H1 (cell line): ENCODE results near the gene CDC14B. TPM values are rescaled to one million over a fixed set of nuclear protein-coding genes. Genes with fewer than 3 reads are reported as not detected.

Experiments used
- CTCF ChIA-PET: fragments of 300-600 bp; sonication (Branson Sonifier 250); formaldehyde crosslinking; loops from one replicate; lab custom pipeline; 2021; ENCODE audit not compliant: partially characterized antibody; lab: Charles Lee
- POLR2A ChIA-PET: fragments of 300-600 bp; sonication (Branson Sonifier 250); formaldehyde crosslinking; loops from one replicate; lab custom pipeline; 2021; ENCODE audit warnings: inconsistent platforms; ENCODE audit not compliant: partially characterized antibody; lab: Charles Lee
- DNase-seq, 2 experiments: peaks; one replicate each; pipeline versions ENCODE4 v3.0.0 to v3.0.0-alpha.2; 2010 to 2022; ENCODE audit warnings: low spot score in 2 of 2, low read depth in 1 of 2, mixed read lengths in 1 of 2
- FAIRE-seq: peaks from 2 replicates; lab custom pipeline; 2011; peaks lifted over from hg19 to GRCh38; lab: Jason Lieb, UNC
- H2AFZ ChIP-seq: 2 replicates; pipeline ENCODE4 v1.8.1; 2012; ENCODE audit warnings: low read length, inconsistent platforms
- H2AK5ac ChIP-seq: 2 replicates; pipeline ENCODE4 v1.6.1; 2013; ENCODE audit warnings: low read depth, low read length
- H2BK120ac ChIP-seq: replicated peaks from 2 replicates; pipeline ENCODE3; 2013; ENCODE audit warnings: low read depth, low read length, inconsistent platforms
- H2BK12ac ChIP-seq: 2 replicates; pipeline ENCODE4 v1.6.1; 2013; ENCODE audit warnings: low read depth, low read length
- H2BK15ac ChIP-seq: 2 replicates; pipeline ENCODE4 v1.6.1; 2013; ENCODE audit warnings: low read length
- H2BK20ac ChIP-seq: 2 replicates; pipeline ENCODE4 v1.6.1; 2013; ENCODE audit warnings: low read length
- H2BK5ac ChIP-seq: 2 replicates; pipeline ENCODE4 v1.6.1; 2013; ENCODE audit warnings: low read depth, low read length
- H3K14ac ChIP-seq: 2 replicates; pipeline ENCODE4 v1.6.1; 2013; ENCODE audit warnings: inconsistent platforms; ENCODE audit not compliant: insufficient read length
- H3K18ac ChIP-seq: 2 replicates; pipeline ENCODE4 v1.6.1; 2013; ENCODE audit warnings: low read length; ENCODE audit errors: extremely low read depth
- H3K23ac ChIP-seq: 2 replicates; pipeline ENCODE4 v1.6.1; 2013; ENCODE audit warnings: inconsistent platforms; ENCODE audit not compliant: insufficient read length
- H3K23me2 ChIP-seq: 2 replicates; pipeline ENCODE4 v1.6.1; 2013; ENCODE audit warnings: low read depth, low read length
- H3K27ac ChIP-seq: 2 replicates; pipeline ENCODE4 v1.6.1; 2011; ENCODE audit warnings: low read depth, low read length, inconsistent platforms
- H3K27me3 ChIP-seq, 4 experiments: replicated peaks in 1 of 4; 1 replicate in 1 of 4; 2 replicates in 3 of 4; pipeline versions ENCODE4 v1.6.1 to v1.8.1; 2011 to 2013; ENCODE audit warnings: low read length in 3 of 4, mild to moderate bottlenecking in 3 of 4, inconsistent platforms in 2 of 4, mixed read lengths in 2 of 4, moderate library complexity in 1 of 4; ENCODE audit not compliant: control insufficient read depth in 3 of 4, insufficient read depth in 3 of 4; ENCODE audit errors: extremely low read depth in 1 of 4
- H3K36me3 ChIP-seq, 4 experiments: 2 replicates each; pipeline versions ENCODE4 v1.6.1 to v1.8.1; 2011 to 2013; ENCODE audit warnings: mild to moderate bottlenecking in 4 of 4, low read length in 3 of 4, moderate library complexity in 2 of 4, control low read depth in 1 of 4, inconsistent platforms in 1 of 4; ENCODE audit not compliant: insufficient read depth in 4 of 4, control insufficient read depth in 2 of 4
- H3K4ac ChIP-seq: replicated peaks from 2 replicates; pipeline ENCODE3; 2013; ENCODE audit warnings: low read length, low read depth, mixed read lengths, inconsistent platforms; ENCODE audit not compliant: insufficient read length
- H3K4me1 ChIP-seq, 4 experiments: replicated peaks in 1 of 4; 1 replicate in 1 of 4; 2 replicates in 3 of 4; pipeline versions ENCODE4 v1.6.1 to v1.8.1; 2011 to 2013; ENCODE audit warnings: low read length in 3 of 4, inconsistent platforms in 2 of 4, mixed read lengths in 1 of 4; ENCODE audit not compliant: insufficient read depth in 4 of 4, control insufficient read depth in 3 of 4
- H3K4me2 ChIP-seq, 2 experiments: 2 replicates each; pipeline versions ENCODE4 v1.6.1 to v1.8.1; 2011 to 2013; ENCODE audit warnings: low read depth in 2 of 2, low read length in 2 of 2, control low read depth in 1 of 2, inconsistent platforms in 1 of 2, mild to moderate bottlenecking in 1 of 2; ENCODE audit not compliant: insufficient read depth in 1 of 2
- H3K4me3 ChIP-seq, 4 experiments: fragments of 200-600, 300-600 bp in 1 of 4; sonication (generic), shearing (Covaris generic), sonication (Bioruptor Twin) in 1 of 4; 2 replicates each; pipeline versions ENCODE4 v1.5.1 to v1.8.1; 2011 to 2016; ENCODE audit warnings: low read length in 4 of 4, low read depth in 3 of 4, control low read depth in 2 of 4, inconsistent platforms in 2 of 4, mild to moderate bottlenecking in 2 of 4, mixed read lengths in 1 of 4, moderate library complexity in 1 of 4; ENCODE audit not compliant: insufficient read depth in 2 of 4; ENCODE audit errors: extremely low read depth in 1 of 4
- H3K56ac ChIP-seq: replicated peaks from 2 replicates; pipeline ENCODE3; 2013; ENCODE audit warnings: low read depth, mild to moderate bottlenecking, mixed read lengths, low read length, inconsistent platforms; ENCODE audit not compliant: insufficient read length
- H3K79me1 ChIP-seq: 2 replicates; pipeline ENCODE4 v1.6.1; 2013; ENCODE audit warnings: low read depth, low read length, control low read depth
- H3K79me2 ChIP-seq, 2 experiments: 2 replicates each; pipeline versions ENCODE4 v1.6.1 to v1.8.1; 2012 to 2013; ENCODE audit warnings: low read length in 2 of 2, mild to moderate bottlenecking in 2 of 2, inconsistent platforms in 1 of 2; ENCODE audit not compliant: insufficient read depth in 2 of 2, control insufficient read depth in 1 of 2
- H3K9ac ChIP-seq, 4 experiments: replicated peaks in 1 of 4; 1 replicate in 1 of 4; 2 replicates in 3 of 4; pipeline versions ENCODE4 v1.6.1 to v1.8.1; 2011 to 2013; ENCODE audit warnings: low read depth in 3 of 4, low read length in 3 of 4, control low read depth in 2 of 4, mild to moderate bottlenecking in 2 of 4, moderate library complexity in 2 of 4, inconsistent platforms in 1 of 4; ENCODE audit errors: extremely low read depth in 1 of 4
- H3K9me3 ChIP-seq, 2 experiments: 2 replicates each; pipeline versions ENCODE4 v1.6.1 to v1.8.1; 2012 to 2013; ENCODE audit warnings: mild to moderate bottlenecking in 2 of 2, moderate library complexity in 2 of 2, control low read depth in 1 of 2, inconsistent platforms in 1 of 2, low read depth in 1 of 2, low read length in 1 of 2, mixed read lengths in 1 of 2; ENCODE audit not compliant: insufficient read depth in 2 of 2
- H4K20me1 ChIP-seq, 2 experiments: replicated peaks in 1 of 2; 2 replicates each; pipeline versions ENCODE3 to v1.8.1; 2011 to 2013; ENCODE audit warnings: inconsistent platforms in 2 of 2, low read length in 2 of 2, mild to moderate bottlenecking in 1 of 2; ENCODE audit not compliant: insufficient read depth in 2 of 2, control insufficient read depth in 1 of 2
- H4K5ac ChIP-seq: 2 replicates; pipeline ENCODE4 v1.6.1; 2013; ENCODE audit warnings: low read length, low read depth, mixed read lengths, inconsistent platforms; ENCODE audit not compliant: insufficient read length
- H4K8ac ChIP-seq: 2 replicates; pipeline ENCODE4 v1.8.0; 2013; ENCODE audit warnings: mild to moderate bottlenecking, moderate library complexity, low read length, inconsistent platforms; ENCODE audit not compliant: insufficient read depth; ENCODE audit errors: extremely low read depth
- H4K91ac ChIP-seq: replicated peaks from 2 replicates; pipeline ENCODE3; 2013; ENCODE audit warnings: low read length, mixed read lengths, inconsistent platforms; ENCODE audit not compliant: insufficient read length
- CTCF ChIP-seq, 3 experiments: IDR thresholded peaks; 1 replicate in 2 of 3; 2 replicates in 1 of 3; pipeline versions ENCODE4 v1.5.1 to v1.6.1; 2011; ENCODE audit warnings: low read length in 3 of 3, mild to moderate bottlenecking in 3 of 3, inconsistent platforms in 2 of 3, low read depth in 1 of 3, moderate library complexity in 1 of 3; ENCODE audit not compliant: insufficient read depth in 1 of 3; ENCODE audit errors: control extremely low read depth in 1 of 3
- EP300 ChIP-seq, 2 experiments: IDR thresholded peaks; 1 replicate in 1 of 2; 2 replicates in 1 of 2; pipeline ENCODE4 v1.6.1; 2011 to 2012; ENCODE audit warnings: low read depth in 2 of 2, low read length in 2 of 2, mild to moderate bottlenecking in 2 of 2, borderline replicate concordance in 1 of 2, inconsistent platforms in 1 of 2, moderate library complexity in 1 of 2
- RAD21 ChIP-seq, 2 experiments: IDR thresholded peaks in 1 of 2; conservative IDR thresholded peaks in 1 of 2; 2 replicates each; pipeline ENCODE4 v1.6.1; 2011; ENCODE audit warnings: low read depth in 2 of 2, low read length in 2 of 2, improper control_type of control experiment in 1 of 2, inconsistent platforms in 1 of 2, mild to moderate bottlenecking in 1 of 2, moderate library complexity in 1 of 2
- polyA plus RNA-seq, 7 experiments: library from polyadenylated mRNA; depleted of rRNA in 3 of 7; stranded (reverse) in 5 of 7; unstranded in 2 of 7; fragments of >200 nt in 5 of 7; fragments of 200-250 nt in 2 of 7; gene quantifications; 1 replicate in 5 of 7; 2 replicates in 1 of 7; 4 replicates in 1 of 7; pipeline versions ENCODE4 v1.2.1 to v1.2.3, GENCODE V29; 2011 to 2013; ENCODE audit warnings: missing spikeins in 2 of 7, mixed read lengths in 2 of 7
- total RNA-seq: library from RNA; stranded (reverse); fragmentation: NEBNext Ultra II Directional; extraction: Animal tissue kit (Norgen Biotek cat#: 25700); gene quantifications from 2 replicates; pipeline ENCODE4 v1.2.1, GENCODE V29; 2021

Gene CDC14B
- total and polyA plus RNA-seq, 2 of the 8 experiments (the other 6 are each of a cell fraction or from before 2014, with no cell fraction given): 17.2 to 44.6 TPM

DNA sequence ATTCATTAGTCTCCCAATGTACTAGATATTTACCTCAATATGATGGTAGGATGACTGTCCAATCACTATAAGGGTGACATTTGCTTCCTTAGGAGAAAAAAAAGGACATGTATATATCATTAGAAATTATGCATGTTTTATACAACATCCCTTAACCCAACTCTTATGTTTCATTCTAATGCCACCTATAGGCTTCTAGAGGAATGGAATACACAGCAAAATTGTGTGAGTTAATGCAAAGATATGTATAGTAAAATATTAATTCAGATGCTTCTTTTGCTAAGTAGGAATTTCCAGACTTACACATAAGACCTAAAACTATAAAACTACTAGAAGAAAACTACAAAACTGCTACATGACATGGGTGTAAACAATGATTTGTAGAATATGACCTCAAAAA is 32.0 kb upstream of the CDC14B start:
- Histone ChIP-seq H3K4me2 (no peak overlapping the region), H2AK5ac (no peak overlapping the region), H3K23me2 (peaks cover 4% of the 10 kb centered on the region; the same call in 1 of the 2 replicates), H3K14ac (no peak overlapping the region), H3K18ac (no peak overlapping the region), H4K5ac (no peak overlapping the region), H2AFZ (no peak overlapping the region), H2BK15ac (no peak overlapping the region), H3K27ac (no peak overlapping the region), H2BK5ac (no peak overlapping the region), H2BK120ac (no peak overlapping the region), H4K8ac (no peak overlapping the region), H3K9me3 (no peaks in the 10 kb centered on the region), H3K79me2 (no peaks in the 10 kb centered on the region), H2BK12ac (no peak overlapping the region), H3K4me1 (peaks cover 0 to 6% (median 0%) of the 10 kb centered on the region in 4 experiments; a peak in 2 of 7 replicates), H3K79me1 (no peaks in the 10 kb centered on the region), H3K36me3 (no peaks in the 10 kb centered on the region), H4K91ac (no peak overlapping the region), H3K9ac (no peak overlapping the region), H2BK20ac (no peak overlapping the region)
- DNase-seq: no peak
- CTCF ChIA-PET: interaction anchor here (1.1 kb wide), 2 partner anchors 16 to 45 kb away, joined by 3 read pairs; no protein-coding TSS in a partner anchor
- POLR2A ChIA-PET: no interaction called here
- TF ChIP-seq RAD21 (IDR thresholded peaks at IDR 0.05 in 1 of 2, conservative IDR thresholded peaks at IDR 0.05 in 1 of 2; ENCODE audit: low read depth in 2 of 2, low read length in 2 of 2) (peak in 1 of 2 experiments; percentile 48; a peak in 3 of 4 replicates), CTCF (IDR thresholded peaks at IDR 0.05; ENCODE audit: control extremely low read depth in 1 of 3, insufficient read depth in 1 of 3, low read depth in 1 of 3, low read length in 3 of 3) (peak in 1 of 3 experiments; percentile 31; a peak in 2 of 4 replicates), EP300 (IDR thresholded peaks at IDR 0.05; ENCODE audit: borderline replicate concordance in 1 of 2, low read depth in 2 of 2, low read length in 2 of 2) (no peak)
- TF ChIP-seq, all 59 proteins: peak for 2
- Histone ChIP-seq H3K4ac (no peak overlapping the region), H4K20me1 (no peaks in the 10 kb centered on the region), H3K23ac (no peak overlapping the region), H3K27me3 (no peaks in the 10 kb centered on the region), H3K56ac (no peak overlapping the region), H3K4me3 (no peak overlapping the region)
- no peak for FAIRE-seq
